ENCODE results near the gene MED12L.

The MED12L gene

GRCh38 chr3:151296226-151296625 lies 210.8 kb downstream of the MED12L start:
- H3K27ac Mint-ChIP-seq, result no peak overlapping the region
- TF ChIP-seq, protein P1, sequence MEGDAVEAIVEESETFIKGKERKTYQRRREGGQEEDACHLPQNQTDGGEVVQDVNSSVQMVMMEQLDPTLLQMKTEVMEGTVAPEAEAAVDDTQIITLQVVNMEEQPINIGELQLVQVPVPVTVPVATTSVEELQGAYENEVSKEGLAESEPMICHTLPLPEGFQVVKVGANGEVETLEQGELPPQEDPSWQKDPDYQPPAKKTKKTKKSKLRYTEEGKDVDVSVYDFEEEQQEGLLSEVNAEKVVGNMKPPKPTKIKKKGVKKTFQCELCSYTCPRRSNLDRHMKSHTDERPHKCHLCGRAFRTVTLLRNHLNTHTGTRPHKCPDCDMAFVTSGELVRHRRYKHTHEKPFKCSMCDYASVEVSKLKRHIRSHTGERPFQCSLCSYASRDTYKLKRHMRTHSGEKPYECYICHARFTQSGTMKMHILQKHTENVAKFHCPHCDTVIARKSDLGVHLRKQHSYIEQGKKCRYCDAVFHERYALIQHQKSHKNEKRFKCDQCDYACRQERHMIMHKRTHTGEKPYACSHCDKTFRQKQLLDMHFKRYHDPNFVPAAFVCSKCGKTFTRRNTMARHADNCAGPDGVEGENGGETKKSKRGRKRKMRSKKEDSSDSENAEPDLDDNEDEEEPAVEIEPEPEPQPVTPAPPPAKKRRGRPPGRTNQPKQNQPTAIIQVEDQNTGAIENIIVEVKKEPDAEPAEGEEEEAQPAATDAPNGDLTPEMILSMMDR (IDR thresholded peaks at IDR 0.05; ENCODE audit: unreplicated experiment in 3 of 3), result no peak
- H3K4me3 Mint-ChIP-seq, result no peak overlapping the region
- peaks cover 4% of the 10 kb centered on the region for H3K27me3 Mint-ChIP-seq (ENCODE audit: low read depth)
- no peaks in the 10 kb centered on the region for H3K36me3 Mint-ChIP-seq (ENCODE audit: low read depth)
- no peaks in the 10 kb centered on the region for H3K9me3 Mint-ChIP-seq
- no peaks in the 10 kb centered on the region for H3K4me1 Mint-ChIP-seq

- no peaks in the 10 kb centered on the region for H3K4me1 Mint-ChIP-seq
Observed at GRCh38 chr3:151297429-151297828, 212.0 kb downstream of the MED12L start.

GRCh38 chr3:151299006-151299405 lies 213.5 kb downstream of the MED12L start:
- no peak overlapping the region for H3K27ac Mint-ChIP-seq
- H3K4me3 Mint-ChIP-seq, result no peak overlapping the region
- no peaks in the 10 kb centered on the region for H3K9me3 Mint-ChIP-seq
- H3K27me3 Mint-ChIP-seq (ENCODE audit: low read depth), result no peaks in the 10 kb centered on the region
- no peaks in the 10 kb centered on the region for H3K36me3 Mint-ChIP-seq (ENCODE audit: low read depth)
- TF ChIP-seq, protein P1 (IDR thresholded peaks at IDR 0.05; ENCODE audit: unreplicated experiment in 3 of 3), result no peak
- no peaks in the 10 kb centered on the region for H3K4me1 Mint-ChIP-seq

More at GRCh38 chr3:151297429-151297828, 212.0 kb downstream of the MED12L start:
- Mint-ChIP-seq H3K36me3 (ENCODE audit: low read depth) (no peaks in the 10 kb centered on the region), H3K9me3 (no peaks in the 10 kb centered on the region), H3K27me3 (ENCODE audit: low read depth) (no peaks in the 10 kb centered on the region), H3K27ac (no peak overlapping the region), H3K4me3 (no peak overlapping the region)
- TF ChIP-seq, protein P1 (IDR thresholded peaks at IDR 0.05; ENCODE audit: unreplicated experiment in 3 of 3), result no peak

- TF ChIP-seq, protein P1 (IDR thresholded peaks at IDR 0.05; ENCODE audit: unreplicated experiment in 3 of 3), result no peak
- Mint-ChIP-seq H3K27ac (no peak overlapping the region), H3K36me3 (ENCODE audit: low read depth) (no peaks in the 10 kb centered on the region), H3K27me3 (ENCODE audit: low read depth) (no peaks in the 10 kb centered on the region), H3K4me3 (no peak overlapping the region), H3K9me3 (no peaks in the 10 kb centered on the region), H3K4me1 (no peaks in the 10 kb centered on the region)
Observed at GRCh38 chr3:151300539-151300938, 215.1 kb downstream of the MED12L start.

GRCh38 chr3:151301787-151302186 lies 216.3 kb downstream of the MED12L start:
- no peak overlapping the region for H3K4me3 Mint-ChIP-seq
- H3K36me3 Mint-ChIP-seq (ENCODE audit: low read depth), result no peaks in the 10 kb centered on the region
- H3K4me1 Mint-ChIP-seq, result no peaks in the 10 kb centered on the region
- no peaks in the 10 kb centered on the region for H3K9me3 Mint-ChIP-seq
- no peak overlapping the region for H3K27ac Mint-ChIP-seq
- no peaks in the 10 kb centered on the region for H3K27me3 Mint-ChIP-seq (ENCODE audit: low read depth)
- TF ChIP-seq, protein P1 (IDR thresholded peaks at IDR 0.05; ENCODE audit: unreplicated experiment in 3 of 3), result no peak

DNA sequence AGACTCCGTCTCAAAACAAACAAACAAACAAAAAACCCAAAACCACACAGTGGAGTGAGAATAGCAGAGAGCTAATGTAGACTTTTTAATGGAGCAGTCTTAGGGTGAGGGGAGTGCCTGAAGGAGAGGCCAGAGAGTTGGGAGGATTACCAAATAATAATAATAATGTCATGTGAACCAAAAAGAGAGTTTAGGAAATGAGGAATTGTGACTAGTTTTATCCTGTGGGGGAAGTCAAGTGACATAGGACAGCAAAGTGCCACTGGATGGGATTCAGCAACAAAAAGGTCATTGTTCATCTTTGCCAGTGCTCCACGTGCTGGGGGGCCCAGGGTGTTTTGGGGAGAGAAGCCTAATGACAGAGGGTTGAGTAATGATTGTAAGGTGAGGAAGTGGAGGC lies 218.3 kb downstream of the MED12L start:
- Mint-ChIP-seq H3K9me3 (no peaks in the 10 kb centered on the region), H3K27ac (no peak overlapping the region), H3K27me3 (ENCODE audit: low read depth) (no peaks in the 10 kb centered on the region), H3K4me1 (no peaks in the 10 kb centered on the region), H3K4me3 (no peak overlapping the region), H3K36me3 (ENCODE audit: low read depth) (no peaks in the 10 kb centered on the region)
- TF ChIP-seq, protein P1 (IDR thresholded peaks at IDR 0.05; ENCODE audit: unreplicated experiment in 3 of 3), result no peak

All from nephron (organoid).